ENCODE results near the gene CC2D2A.

Gene CC2D2A

DNA sequence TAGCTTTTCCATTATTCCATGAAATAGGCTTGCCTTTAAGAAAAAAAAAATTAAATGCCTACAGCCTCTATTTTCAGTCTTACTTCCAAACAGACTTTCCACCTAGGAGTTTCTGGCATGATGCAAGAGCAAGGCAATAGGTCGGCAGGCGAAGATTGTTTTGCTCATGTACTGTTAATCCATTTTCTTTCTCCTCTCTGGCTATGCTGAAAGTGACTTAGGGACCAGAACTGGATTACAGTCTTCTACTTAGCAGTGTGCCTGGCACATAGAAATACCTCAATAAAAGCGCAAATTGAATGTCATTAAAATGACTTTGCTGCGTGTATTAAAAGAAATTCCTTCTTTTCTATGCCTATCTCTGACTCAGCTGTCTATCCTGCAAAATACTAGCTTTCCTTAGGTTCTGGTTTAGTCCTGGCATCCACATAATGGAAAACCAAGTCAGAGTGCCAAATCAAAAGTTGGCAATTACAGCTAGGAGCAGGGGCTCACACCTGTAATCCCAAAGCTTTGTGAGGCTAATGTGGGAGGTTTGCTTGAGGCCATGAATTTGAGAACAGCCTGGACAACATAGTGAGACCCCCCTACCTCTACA is 51.9 kb downstream of the CC2D2A start:
- no peak for DNase-seq

- DNase-seq = no peak
Measured at GRCh38 chr4:15525080-15525479, 55.4 kb downstream of the CC2D2A start.

DNA sequence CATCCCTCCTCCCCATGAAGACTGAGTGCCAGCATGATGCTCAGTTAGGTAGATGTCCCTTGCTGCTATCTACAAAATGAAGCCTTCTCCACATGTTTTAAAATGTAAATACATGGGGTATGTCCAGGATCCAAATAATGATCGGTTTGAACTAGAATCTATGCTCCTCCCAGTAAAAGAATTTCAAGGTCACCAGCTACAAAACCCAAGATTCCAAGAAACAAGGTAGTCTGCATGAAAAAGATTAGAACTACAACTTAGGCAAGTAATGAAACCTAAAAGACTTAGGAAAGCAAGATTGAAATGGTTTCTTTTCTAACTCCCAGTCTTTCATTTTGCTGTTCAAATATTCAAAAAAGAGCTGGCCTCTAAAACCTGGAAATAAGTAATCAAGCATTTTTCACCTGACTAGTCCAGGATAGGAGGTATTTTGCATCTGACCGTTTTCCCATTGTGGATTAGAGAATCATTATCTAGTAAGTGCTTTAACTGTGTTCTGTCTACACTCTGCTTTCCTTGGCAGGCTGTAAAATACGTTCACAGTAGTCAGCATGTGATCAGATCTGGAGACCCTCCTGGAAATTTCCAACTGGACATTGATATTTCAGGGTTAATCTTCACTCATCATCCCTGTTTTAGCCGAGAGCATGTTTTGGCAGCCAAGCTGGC is 57.4 kb downstream of the CC2D2A start:
- no peak for DNase-seq

GRCh38 chr4:15531792-15532191 is 62.1 kb downstream of the CC2D2A start:
- no peak for DNase-seq

- no peak for DNase-seq
Measured at GRCh38 chr4:15533817-15534216, 64.1 kb downstream of the CC2D2A start.

DNA sequence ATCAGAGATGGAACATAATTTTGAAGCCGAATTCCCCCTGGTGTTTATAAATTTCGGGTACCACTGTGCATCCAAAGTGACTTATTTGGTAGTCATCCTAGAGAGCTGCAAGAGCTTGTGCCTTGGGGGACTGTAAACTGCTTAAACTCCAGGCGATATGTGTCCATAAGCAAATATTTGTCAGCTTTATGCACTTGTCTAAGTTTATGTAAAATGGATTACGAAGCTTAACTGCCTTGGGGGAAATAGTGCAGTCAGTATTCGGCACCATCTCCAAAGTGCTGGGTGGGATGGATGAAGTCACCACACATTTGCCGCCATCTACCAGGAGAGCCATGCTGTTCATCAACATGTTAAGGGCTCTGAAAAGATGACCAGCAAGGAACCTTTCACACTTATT is 65.9 kb downstream of the CC2D2A start:
- no peak for DNase-seq

GRCh38 chr4:15536552-15537499 is 67.1 kb downstream of the CC2D2A start:
- no peak for DNase-seq

DNA sequence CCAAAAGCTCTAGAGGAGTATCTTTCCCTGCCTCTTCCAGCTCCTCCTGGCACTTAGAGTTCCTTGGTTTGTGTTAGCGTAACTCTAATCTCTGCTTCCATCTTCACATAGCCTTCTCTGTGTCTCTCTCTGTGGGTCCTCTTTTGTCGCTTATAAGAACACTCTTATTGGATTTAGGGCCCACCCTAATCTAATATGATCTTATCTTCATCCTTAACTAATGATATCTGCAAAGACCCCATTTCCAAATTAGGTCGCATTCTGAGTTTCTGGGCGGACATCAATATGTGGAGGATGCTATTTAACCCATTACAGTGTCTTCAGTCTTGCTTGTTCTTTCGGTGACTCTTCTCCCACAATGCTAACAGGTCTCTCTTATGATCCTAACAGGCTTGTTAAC is 72.3 kb downstream of the CC2D2A start:
- DNase-seq = no peak

GRCh38 chr4:15542760-15543159 is 73.1 kb downstream of the CC2D2A start:
- no peak for DNase-seq

DNA sequence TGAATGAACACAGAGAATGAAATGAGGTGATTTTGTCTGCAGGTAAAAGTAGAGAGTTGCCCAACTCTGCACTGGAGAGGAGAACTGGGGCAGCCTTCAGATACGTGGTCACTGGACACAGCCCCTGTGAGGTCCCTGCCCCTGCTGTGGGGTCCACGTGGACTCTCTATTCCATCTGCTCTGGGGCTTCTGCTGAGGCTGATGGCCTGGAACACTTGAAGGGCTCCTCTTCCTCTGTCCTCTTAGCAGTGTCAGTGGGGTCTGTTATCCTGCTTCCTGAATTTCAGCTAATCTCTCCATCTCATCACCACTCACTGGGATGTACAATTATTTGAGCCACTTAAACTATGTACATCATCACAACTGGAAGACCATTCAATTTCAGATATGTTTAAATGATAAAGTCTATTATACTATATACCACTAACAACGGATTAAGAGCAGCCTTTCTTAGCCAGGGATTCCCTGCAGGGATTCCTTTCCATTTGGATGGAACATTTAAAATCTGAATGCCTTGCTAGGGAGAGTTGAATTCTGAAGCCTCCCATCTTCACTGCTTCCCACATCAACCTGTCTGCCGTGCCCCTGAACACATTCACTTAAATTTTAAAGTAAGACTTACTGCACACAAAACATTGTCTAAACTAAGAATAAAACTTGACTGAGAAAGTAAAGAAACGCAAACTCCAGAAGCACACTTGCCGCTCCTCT is 74.0 kb downstream of the CC2D2A start:
- DNase-seq = no peak

DNA sequence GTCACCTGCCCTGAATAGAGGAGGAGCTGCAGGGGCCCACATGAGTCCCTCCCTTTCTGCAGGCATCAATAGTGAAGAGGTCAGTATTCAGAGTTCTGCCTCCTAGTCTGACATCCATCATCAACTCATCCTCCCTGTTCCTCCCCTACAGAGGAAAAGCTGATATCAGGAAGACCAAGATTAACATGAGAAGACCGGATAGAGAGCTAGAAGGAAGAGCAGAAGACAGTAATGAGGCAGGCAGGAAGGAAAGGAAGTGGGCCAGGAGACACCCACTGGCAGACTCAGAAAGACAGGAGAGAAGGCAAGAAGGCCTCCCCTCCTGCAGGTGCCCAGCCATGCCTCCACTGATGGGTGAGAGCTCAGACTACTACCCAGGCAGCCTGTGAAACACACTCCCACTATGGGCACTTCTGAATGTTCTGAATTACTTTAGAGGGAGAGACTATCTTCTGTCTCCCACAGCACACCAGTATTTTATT is 74.6 kb downstream of the CC2D2A start:
- no peak for DNase-seq

DNA sequence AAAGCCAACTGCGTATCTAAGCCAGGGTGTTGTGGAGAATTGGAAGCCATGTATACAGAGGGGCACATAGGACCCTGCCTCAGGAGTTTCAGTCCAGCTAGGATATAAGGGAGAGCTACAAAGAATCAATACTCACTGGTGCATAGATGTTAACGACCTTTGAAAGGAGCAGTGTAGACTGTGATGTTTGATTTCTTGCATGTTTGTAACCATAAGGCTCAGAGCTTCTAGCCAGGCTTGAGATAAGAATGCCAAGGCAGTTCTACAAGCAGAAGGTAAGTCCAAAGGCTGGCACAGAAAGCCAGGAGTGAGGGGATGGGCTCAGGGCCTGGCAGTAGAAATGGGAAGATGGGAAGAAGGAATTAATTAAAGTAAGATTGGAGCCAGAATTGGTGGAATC is 75.7 kb downstream of the CC2D2A start:
- DNase-seq = no peak

DNA sequence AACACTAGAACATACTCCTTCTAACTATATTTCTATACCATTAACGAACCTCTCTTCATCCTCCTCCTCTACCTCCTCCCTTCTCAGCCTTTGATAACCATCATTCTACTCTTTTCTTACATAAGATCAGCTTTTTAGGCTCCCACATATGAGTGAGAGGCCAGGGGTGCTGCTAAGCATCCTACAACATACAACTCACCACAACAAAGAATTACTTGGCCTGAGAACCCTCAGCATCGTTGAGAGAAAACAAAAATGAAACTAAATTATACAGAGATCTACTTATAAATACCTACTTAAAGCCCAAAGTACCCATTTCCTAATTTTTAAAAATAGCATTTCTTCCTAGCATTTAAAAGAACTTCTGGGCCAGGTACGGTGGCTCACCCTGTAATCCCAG is 77.7 kb downstream of the CC2D2A start:
- no peak for DNase-seq

- no peak for DNase-seq
Measured at GRCh38 chr4:15550491-15550890, 80.8 kb downstream of the CC2D2A start.

DNA sequence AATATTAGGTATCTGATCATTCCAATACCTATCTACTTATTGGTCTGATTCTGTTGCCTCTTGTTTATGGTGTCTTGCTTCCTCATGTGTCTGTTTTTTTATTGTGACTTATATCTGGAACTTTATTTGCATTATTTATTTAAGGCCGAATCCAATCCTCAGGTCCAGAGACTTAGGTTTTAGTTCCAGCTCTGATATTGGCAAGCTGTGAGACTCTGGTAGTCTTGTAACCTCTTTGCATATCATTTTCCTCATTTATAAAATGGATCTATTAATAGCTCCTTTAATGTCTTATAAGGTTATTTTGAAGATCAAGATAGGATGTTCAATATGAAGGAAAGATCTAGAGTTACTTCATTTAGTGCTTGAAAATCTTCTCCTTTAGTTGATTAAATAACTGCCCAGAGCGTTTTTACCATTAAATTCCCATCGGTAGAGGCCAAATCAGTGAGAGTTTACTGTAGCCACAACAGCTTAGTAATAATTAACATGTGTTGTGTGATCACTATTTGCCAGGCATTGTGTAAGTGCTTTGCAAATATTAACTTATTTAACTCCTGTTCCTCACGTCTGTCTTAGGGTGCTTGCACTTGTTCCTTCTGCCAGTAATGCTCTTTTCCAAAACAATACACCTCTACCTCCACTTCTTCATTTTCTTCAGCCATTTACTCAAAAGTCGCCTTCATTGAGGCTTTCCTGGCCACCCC is 82.2 kb downstream of the CC2D2A start:
- no peak for DNase-seq

- no peak for DNase-seq
Measured at GRCh38 chr4:15552557-15553362, 83.1 kb downstream of the CC2D2A start.

DNA sequence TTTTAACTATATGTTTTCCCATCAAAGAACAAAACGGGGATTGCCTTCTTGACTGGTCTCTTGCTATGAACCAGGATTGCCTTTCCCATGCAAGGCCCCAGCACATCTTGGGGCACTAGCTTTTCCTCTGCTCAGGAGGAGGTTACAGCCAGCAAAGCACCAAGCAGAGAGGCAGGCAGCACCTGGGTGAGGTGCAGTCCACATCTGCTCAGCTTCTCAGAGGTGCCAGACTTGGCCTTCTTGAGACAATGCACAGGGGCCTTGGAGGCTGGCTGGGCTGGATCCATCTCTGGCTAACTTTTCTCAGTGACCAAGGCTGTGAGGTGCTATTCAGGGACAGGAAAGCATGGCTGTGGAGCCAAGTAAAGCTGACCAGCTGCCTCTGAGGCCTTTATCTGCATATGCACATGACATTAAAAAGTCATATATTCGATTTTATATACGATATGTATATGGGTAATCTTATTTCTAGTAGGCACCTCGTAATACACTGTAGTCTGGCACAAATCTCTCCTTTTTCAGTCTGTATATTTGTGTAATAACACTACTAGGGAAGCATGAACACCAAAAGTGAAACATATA is 86.9 kb downstream of the CC2D2A start:
- no peak for DNase-seq

GRCh38 chr4:15557786-15558550 is 88.3 kb downstream of the CC2D2A start:
- no peak for DNase-seq

GRCh38 chr4:15558561-15558960 is 88.9 kb downstream of the CC2D2A start:
- DNase-seq = no peak

- no peak for DNase-seq
Measured at GRCh38 chr4:15562114-15562513, 92.4 kb downstream of the CC2D2A start.

Data from T-helper 9 cell (primary cell).